AG04449 (cell line): ENCODE results near the gene CNTNAP2.

Source experiments
- CTCF ChIA-PET: fragments of 350-600 bp; formaldehyde crosslinking; extraction: SDS; loops from one replicate; lab custom pipeline; 2021; ENCODE audit warnings: antibody characterized with exemption; lab: Yijun Ruan, JAX
- POLR2A ChIA-PET: fragments of 400-600, 350-600 bp; formaldehyde crosslinking; extraction: SDS; loops from one replicate; lab custom pipeline; 2020; ENCODE audit warnings: antibody characterized with exemption, inconsistent platforms; lab: Yijun Ruan, JAX
- DNase-seq: peaks from one replicate; pipeline ENCODE4 v3.0.0-alpha.2; 2010; ENCODE audit warnings: low read depth, low spot score
- H3K4me3 ChIP-seq: 2 replicates; pipeline ENCODE4 v1.5.1; 2011; ENCODE audit warnings: low read depth, mild to moderate bottlenecking, control low read depth, low read length
- TF ChIP-seq, protein P1 (sequence below): IDR thresholded peaks from one replicate; pipeline ENCODE4 v1.5.1; 2011; ENCODE audit warnings: mild to moderate bottlenecking, moderate library complexity, low read length, control low read depth, inconsistent platforms; ENCODE audit not compliant: insufficient read depth; ENCODE audit errors: missing control alignments

The CNTNAP2 gene

DNA sequence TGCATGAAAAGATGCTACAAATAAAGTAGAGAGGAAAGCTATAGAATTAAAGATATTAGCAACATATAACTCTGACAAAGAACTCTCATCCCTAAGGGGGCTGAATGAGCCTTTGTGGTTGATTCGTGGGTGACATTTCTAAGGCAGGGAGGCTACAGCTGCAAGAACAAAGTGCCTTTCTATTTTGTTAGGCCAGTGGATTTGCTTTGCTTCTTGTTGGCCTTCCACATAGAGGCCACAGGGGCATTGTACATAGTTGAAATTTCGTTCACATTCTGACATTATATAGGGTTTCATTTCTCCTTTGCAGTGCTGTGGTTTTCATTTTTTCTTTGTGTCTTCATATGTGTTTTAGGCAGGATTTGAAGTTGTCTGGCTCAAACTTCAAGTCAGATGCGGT, 1654.7 kb downstream of the CNTNAP2 start:
- ChIA-PET CTCF (no interaction called here), POLR2A (no interaction called here)
- no peak for DNase-seq
- TF ChIP-seq, protein P1, sequence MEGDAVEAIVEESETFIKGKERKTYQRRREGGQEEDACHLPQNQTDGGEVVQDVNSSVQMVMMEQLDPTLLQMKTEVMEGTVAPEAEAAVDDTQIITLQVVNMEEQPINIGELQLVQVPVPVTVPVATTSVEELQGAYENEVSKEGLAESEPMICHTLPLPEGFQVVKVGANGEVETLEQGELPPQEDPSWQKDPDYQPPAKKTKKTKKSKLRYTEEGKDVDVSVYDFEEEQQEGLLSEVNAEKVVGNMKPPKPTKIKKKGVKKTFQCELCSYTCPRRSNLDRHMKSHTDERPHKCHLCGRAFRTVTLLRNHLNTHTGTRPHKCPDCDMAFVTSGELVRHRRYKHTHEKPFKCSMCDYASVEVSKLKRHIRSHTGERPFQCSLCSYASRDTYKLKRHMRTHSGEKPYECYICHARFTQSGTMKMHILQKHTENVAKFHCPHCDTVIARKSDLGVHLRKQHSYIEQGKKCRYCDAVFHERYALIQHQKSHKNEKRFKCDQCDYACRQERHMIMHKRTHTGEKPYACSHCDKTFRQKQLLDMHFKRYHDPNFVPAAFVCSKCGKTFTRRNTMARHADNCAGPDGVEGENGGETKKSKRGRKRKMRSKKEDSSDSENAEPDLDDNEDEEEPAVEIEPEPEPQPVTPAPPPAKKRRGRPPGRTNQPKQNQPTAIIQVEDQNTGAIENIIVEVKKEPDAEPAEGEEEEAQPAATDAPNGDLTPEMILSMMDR, result no peak
- no peak overlapping the region for H3K4me3 ChIP-seq

DNA sequence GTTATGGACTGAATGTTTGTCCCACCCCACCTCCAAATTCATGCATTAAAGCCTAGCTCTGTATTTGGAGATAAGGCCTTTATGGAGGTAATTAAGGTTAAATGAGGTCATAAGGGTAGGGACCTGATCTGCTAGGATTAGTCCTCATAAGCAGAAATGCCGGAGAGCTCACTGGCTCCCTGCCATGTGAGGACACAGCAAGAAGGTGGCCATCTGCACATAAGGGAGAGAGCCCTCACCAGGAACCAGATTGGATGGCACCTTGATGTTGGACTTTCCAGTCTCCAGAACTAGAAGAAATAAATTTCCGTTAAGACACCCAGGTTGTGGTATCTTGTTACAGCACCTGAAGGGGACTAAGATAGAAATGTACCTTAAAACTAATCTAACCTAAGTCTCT, 1657.9 kb downstream of the CNTNAP2 start:
- ChIA-PET POLR2A (no interaction called here), CTCF (no interaction called here)
- TF ChIP-seq, protein P1, result no peak
- no peak for DNase-seq
- no peak overlapping the region for H3K4me3 ChIP-seq

DNA sequence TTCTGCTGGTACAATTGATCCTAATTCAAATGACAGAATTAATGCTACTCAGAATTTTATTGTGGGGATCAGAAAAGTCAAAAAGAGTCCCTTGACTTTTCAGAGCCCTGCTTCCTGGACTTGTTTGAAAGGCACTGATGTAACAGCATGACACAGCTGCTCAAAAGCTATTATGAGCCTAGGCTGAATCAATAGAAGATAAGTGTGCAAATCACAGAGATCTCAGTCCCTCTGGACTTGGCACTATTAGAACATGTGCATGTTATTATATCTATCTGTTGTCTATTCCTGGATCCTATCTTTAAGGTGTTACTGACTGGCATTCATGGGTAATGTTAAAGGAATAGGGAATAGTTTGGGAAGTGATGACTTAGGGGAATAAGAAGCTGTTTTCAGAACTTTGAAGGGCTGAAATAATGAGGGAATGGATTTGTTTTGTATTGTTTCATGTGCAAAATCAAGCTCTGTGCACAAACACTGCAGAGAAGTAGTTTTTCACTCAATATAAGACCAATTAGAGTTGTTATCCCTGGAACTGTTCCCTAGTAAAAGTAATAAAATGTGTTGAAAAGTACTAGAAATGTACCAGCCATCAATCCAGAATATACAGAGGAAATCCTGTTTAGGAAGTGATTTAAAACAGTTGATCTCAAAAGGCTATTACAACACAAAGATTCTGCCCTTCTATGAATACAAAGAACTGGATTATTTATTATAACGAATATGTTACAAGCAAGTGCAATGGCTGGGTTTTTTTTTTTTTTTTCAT, 1659.1 kb downstream of the CNTNAP2 start:
- CTCF ChIA-PET, result no interaction called here

DNA sequence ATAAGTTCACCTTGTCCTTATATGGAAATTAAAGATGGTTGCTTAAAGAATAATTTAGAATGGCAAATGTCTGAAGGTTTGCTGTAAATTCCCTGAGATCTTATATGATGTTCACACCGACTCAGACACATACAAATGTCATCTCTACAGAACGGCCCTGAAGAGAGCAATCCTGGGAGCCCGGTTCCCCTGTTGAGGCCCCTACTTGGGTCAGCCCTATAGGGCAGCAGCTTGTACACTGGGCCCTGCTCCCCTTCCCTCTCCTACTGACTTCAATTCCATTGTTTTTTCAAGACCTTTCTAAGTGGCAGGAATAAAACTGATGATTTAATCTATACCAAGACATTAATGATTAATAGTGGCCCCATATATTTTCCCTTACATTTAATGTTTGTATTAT, 1660.7 kb downstream of the CNTNAP2 start:
- TF ChIP-seq, protein P1, result no peak
- DNase-seq, result no peak
- CTCF ChIA-PET, result no interaction called here
- POLR2A ChIA-PET, result no interaction called here
- H3K4me3 ChIP-seq, result no peak overlapping the region

More for the DNA sequence above, 1659.1 kb downstream of the CNTNAP2 start:
- TF ChIP-seq, protein P1, result no peak
- POLR2A ChIA-PET, result no interaction called here
- no peak overlapping the region for H3K4me3 ChIP-seq
- DNase-seq, result no peak

DNA sequence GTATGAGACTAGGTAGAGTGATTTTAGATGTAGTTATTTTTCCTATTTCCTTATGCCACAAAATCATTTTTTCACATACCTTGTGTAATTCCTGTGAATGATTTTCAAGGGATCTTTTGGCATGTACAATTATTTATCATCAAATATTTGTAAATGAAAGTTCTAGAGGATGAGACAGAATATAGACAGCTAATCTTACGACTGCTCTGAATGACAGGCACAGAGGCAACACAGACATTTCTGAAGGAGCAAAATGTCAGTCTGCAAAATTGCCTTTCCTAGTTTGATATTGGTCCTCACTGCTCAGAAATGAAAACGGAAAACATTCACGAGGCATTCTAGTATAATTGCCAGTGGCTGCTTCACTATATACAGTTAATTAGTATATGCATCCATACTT, 1663.3 kb downstream of the CNTNAP2 start:
- TF ChIP-seq, protein P1, result no peak
- H3K4me3 ChIP-seq, result no peak overlapping the region
- ChIA-PET CTCF (no interaction called here), POLR2A (no interaction called here)
- DNase-seq, result no peak

DNA sequence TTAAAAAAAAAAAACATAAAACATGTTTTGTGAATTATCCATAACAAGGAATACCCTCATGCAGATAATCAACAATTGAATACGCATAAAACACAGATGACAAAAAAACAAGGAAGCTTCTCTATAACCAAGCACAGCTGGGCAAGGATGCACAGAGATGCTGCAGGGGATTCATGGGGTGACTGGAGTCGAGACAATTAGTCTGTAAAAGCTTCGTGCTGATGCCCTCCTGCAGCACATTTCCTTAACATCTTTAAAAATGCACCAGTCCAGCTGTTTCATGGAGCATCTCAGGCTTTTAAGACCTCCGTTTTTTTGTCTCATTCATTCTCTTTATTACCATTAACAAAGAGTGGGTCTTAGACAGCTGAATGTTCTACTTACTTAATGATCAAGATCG, 1680.0 kb downstream of the CNTNAP2 start:
- ChIA-PET CTCF (no interaction called here), POLR2A (no interaction called here)
- DNase-seq, result no peak
- TF ChIP-seq, protein P1, result no peak
- H3K4me3 ChIP-seq, result no peak overlapping the region
